GM12878 (cell line): ENCODE measurements around the gene SENP3. TPM values are rescaled to one million over a fixed set of nuclear protein-coding genes. Genes with fewer than 3 reads are reported as not detected.
A peak's percentile ranks its signal among the peaks of the same experiment; 100 is the strongest.

Experiments
- ATF2 ChIP-seq: IDR thresholded peaks from 2 replicates; pipeline ENCODE4 v1.6.1; 2012; ENCODE audit warnings: low read length, inconsistent platforms
- BCL3 ChIP-seq: IDR thresholded peaks from 2 replicates; pipeline ENCODE4 v1.6.1; 2011; ENCODE audit warnings: borderline replicate concordance, low read depth, mild to moderate bottlenecking, moderate library complexity, low read length; ENCODE audit not compliant: insufficient read depth, poor library complexity, severe bottlenecking
- CUX1 ChIP-seq: IDR thresholded peaks from 2 replicates; pipeline ENCODE4 v1.6.1; 2012; ENCODE audit warnings: improper control_type of control experiment, low read depth, low read length; ENCODE audit not compliant: insufficient replicate concordance
- EP300 ChIP-seq, 2 experiments: fragments of 150-350 bp in 1 of 2; IDR thresholded peaks; 2 replicates each; pipeline ENCODE4 v1.6.1; 2011 to 2012; ENCODE audit warnings: low read depth in 2 of 2, low read length in 2 of 2, borderline replicate concordance in 1 of 2, improper control_type of control experiment in 1 of 2, inconsistent platforms in 1 of 2; ENCODE audit not compliant: control insufficient read depth in 1 of 2
- GATAD2B ChIP-seq: fragments of 450-650 bp; conservative IDR thresholded peaks from 2 replicates; pipeline ENCODE4 v1.6.1; 2017; ENCODE audit warnings: low read depth, mild to moderate bottlenecking, moderate library complexity
- MEF2A ChIP-seq: IDR thresholded peaks from 2 replicates; pipeline ENCODE4 v1.6.1; 2011; ENCODE audit warnings: low read depth, mild to moderate bottlenecking, low read length, moderate library complexity; ENCODE audit not compliant: insufficient read depth
- MTA2 ChIP-seq: fragments of 450-650 bp; IDR thresholded peaks from 2 replicates; pipeline ENCODE4 v1.6.1; 2016; ENCODE audit warnings: low read depth, mild to moderate bottlenecking, moderate library complexity
- MXI1 ChIP-seq: fragments of 150-350 bp; IDR thresholded peaks from 2 replicates; pipeline ENCODE4 v1.6.1; 2011; ENCODE audit warnings: low read depth, mild to moderate bottlenecking, inconsistent platforms, low read length, improper control_type of control experiment
- NR2F1 ChIP-seq: fragments of 450-650 bp; conservative IDR thresholded peaks from 2 replicates; pipeline ENCODE4 v1.6.1; 2017; ENCODE audit warnings: mild to moderate bottlenecking
- RELB ChIP-seq: fragments of 450-650 bp; IDR thresholded peaks from 2 replicates; pipeline ENCODE4 v1.6.1; 2017; ENCODE audit warnings: low read depth, mild to moderate bottlenecking, moderate library complexity
- SMARCA5 ChIP-seq: fragments of 450-650 bp; IDR thresholded peaks from 2 replicates; pipeline ENCODE4 v1.6.1; 2017; ENCODE audit warnings: mild to moderate bottlenecking
- SREBF1 ChIP-seq: IDR thresholded peaks from 2 replicates; pipeline ENCODE4 v1.6.1; 2012; ENCODE audit warnings: mild to moderate bottlenecking, low read length
- ZBTB4 ChIP-seq: fragments of 450-650 bp; formaldehyde crosslinking; IDR thresholded peaks from 2 replicates; pipeline ENCODE4 v1.4.0; 2022; ENCODE audit warnings: mild to moderate bottlenecking, moderate library complexity
- polyA plus RNA-seq, 11 experiments: library from polyadenylated mRNA; depleted of rRNA in 4 of 11; unstranded in 6 of 11; stranded (reverse) in 5 of 11; fragments of >200 nt; fragmentation: Nextera tagmentation in 4 of 11; fragmentation: Illumina TruSeq in 1 of 11; extraction: Ambion mirVana in 4 of 11; extraction: Trizol in 1 of 11; gene quantifications; 1 replicate in 1 of 11; 2 replicates in 10 of 11; pipeline versions ENCODE4 v1.2.1 to v1.2.3, GENCODE V29; 2011 to 2016; ENCODE audit warnings: inconsistent platforms in 2 of 11, missing spikeins in 2 of 11, low read depth in 1 of 11
- total RNA-seq, 4 experiments: library from RNA; depleted of rRNA in 3 of 4; stranded (reverse); fragments of >200 nt in 3 of 4; fragmentation: Illumina TruSeq in 1 of 4; extraction: Trizol in 1 of 4; gene quantifications; 2 replicates each; pipeline versions ENCODE4 v1.2.1 to v1.2.3, GENCODE V29; 2013 to 2021

The SENP3 gene
- total and polyA plus RNA-seq, 10 of the 15 experiments (the other 5 are each of a cell fraction or from before 2014, with no cell fraction given), result 1.8 to 113 (median 72.3) TPM

GRCh38 chr17:7579001-7579833, 17.5 kb downstream of the SENP3 start, which contains the start of gene CD68 (continued):
- TF ChIP-seq RELB, result peak; percentile 73
- TF ChIP-seq MEF2A, result peak; percentile 65; the same call in 1 of the 2 replicates
- peak; percentile 63; the same call in 1 of the 2 replicates for TF ChIP-seq MXI1
- peak; percentile 78 for TF ChIP-seq MTA2
- TF ChIP-seq GATAD2B, result peak; percentile 49; the same call in 1 of the 2 replicates
- TF ChIP-seq CUX1, result peak; percentile 62
- TF ChIP-seq ZBTB4 (CRISPR knock-in tag), result peak; percentile 73; the same call in 1 of the 2 replicates
- TF ChIP-seq NR2F1, result peak; percentile 53
- no peak for TF ChIP-seq SMARCA5
- peak; percentile 90 for TF ChIP-seq ATF2
- peak; percentile 90 for TF ChIP-seq BCL3
- TF ChIP-seq SREBF1, result no peak
- TF ChIP-seq EP300 (IDR thresholded peaks at IDR 0.05; ENCODE audit: borderline replicate concordance in 1 of 2, control insufficient read depth in 1 of 2, low read depth in 2 of 2, low read length in 2 of 2), result peak; percentile 26 to 48; a peak in 1 of 4 replicates
